PC-3 (cell line): Measurements from ENCODE around the gene SPRED1.

Experiments
- EZH2phosphoT487 ChIP-seq: fragments of 300-600 bp; sonication (generic); IDR thresholded peaks from 2 replicates; pipeline ENCODE4 v1.6.1; 2018; ENCODE audit warnings: mild to moderate bottlenecking, antibody characterized with exemption, low read length, borderline replicate concordance
- TF ChIP-seq, protein P1 (sequence below): fragments of 300-600 bp; sonication (generic); conservative IDR thresholded peaks from 2 replicates; pipeline ENCODE4 v1.5.1; 2017; ENCODE audit warnings: antibody characterized with exemption, low read depth, mild to moderate bottlenecking, low read length

DNA sequence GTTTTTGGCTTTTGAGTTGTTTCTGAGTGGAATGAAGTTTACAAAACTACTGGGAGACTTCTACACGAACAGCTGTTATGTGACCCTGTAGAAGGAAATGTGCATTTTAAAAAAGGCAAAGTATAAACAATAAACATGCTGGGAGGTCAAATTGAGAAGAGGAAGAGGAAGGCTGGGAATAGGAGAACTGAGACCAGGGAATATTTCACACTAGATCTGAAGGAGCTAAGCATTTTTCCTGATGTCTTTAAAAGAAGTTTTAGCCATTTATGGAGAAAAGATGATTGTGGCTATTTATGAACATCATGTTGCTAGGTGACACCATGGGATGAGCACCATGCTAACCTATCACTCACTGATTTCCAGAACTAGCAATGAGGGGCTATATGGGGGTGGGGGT is 125.0 kb downstream of the SPRED1 start:
- TF ChIP-seq, protein P1, sequence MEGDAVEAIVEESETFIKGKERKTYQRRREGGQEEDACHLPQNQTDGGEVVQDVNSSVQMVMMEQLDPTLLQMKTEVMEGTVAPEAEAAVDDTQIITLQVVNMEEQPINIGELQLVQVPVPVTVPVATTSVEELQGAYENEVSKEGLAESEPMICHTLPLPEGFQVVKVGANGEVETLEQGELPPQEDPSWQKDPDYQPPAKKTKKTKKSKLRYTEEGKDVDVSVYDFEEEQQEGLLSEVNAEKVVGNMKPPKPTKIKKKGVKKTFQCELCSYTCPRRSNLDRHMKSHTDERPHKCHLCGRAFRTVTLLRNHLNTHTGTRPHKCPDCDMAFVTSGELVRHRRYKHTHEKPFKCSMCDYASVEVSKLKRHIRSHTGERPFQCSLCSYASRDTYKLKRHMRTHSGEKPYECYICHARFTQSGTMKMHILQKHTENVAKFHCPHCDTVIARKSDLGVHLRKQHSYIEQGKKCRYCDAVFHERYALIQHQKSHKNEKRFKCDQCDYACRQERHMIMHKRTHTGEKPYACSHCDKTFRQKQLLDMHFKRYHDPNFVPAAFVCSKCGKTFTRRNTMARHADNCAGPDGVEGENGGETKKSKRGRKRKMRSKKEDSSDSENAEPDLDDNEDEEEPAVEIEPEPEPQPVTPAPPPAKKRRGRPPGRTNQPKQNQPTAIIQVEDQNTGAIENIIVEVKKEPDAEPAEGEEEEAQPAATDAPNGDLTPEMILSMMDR, result no peak
- TF ChIP-seq EZH2phosphoT487, result no peak
